ENCODE measurements around the gene FARS2. TPM values are rescaled to one million over a fixed set of nuclear protein-coding genes. Genes with fewer than 3 reads are reported as not detected.

FARS2 gene
- polyA plus RNA-seq, 1 donor from 2014 or later = 11.9 TPM

DNA sequence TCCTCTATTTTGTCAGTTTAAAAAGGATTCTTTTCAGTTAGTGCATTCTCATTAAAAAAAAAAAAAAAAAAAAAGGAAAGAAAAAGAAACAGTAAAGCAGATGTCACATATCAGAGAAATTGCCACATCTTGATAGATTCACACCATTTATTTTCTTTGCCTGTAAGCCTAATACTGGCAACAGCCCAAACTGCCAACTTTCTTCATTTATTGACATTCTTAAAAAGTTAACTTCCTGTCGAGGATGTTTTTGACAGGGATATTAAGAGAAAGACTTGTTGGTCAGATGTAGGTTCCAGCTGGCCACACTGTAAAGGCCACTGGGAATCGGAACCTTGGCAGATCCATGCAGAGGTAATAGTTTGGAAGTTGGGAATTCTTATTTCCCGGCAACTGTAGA, 412.8 kb downstream of the FARS2 start:
- Histone ChIP-seq H3K4me3 (ENCODE audit: low read length) (no peak overlapping the region), H2AFZ (ENCODE audit: low read depth, low read length) (no peak overlapping the region), H3K36me3 (ENCODE audit: insufficient read depth, low read length) (no peaks in the 10 kb centered on the region), H3K9ac (ENCODE audit: low read length) (no peak overlapping the region), H3K9me3 (ENCODE audit: low read length) (no peaks in the 10 kb centered on the region), H3F3A (ENCODE audit: insufficient read depth, low read length, poor library complexity, severe bottlenecking) (no peaks in the 10 kb centered on the region), H3K79me2 (replicated peaks; ENCODE audit: insufficient read depth, low read length) (no peaks in the 10 kb centered on the region), H3K4me2 (ENCODE audit: low read length) (no peak overlapping the region), H3K27me3 (ENCODE audit: insufficient read depth, low read depth, low read length) (no peaks in the 10 kb centered on the region), H3K9me2 (ENCODE audit: insufficient read depth, low read length) (no peaks in the 10 kb centered on the region), H4K20me1 (ENCODE audit: insufficient read depth) (no peaks in the 10 kb centered on the region), H3K27ac (ENCODE audit: low read length) (no peak overlapping the region)
- TF ChIP-seq, protein P1, sequence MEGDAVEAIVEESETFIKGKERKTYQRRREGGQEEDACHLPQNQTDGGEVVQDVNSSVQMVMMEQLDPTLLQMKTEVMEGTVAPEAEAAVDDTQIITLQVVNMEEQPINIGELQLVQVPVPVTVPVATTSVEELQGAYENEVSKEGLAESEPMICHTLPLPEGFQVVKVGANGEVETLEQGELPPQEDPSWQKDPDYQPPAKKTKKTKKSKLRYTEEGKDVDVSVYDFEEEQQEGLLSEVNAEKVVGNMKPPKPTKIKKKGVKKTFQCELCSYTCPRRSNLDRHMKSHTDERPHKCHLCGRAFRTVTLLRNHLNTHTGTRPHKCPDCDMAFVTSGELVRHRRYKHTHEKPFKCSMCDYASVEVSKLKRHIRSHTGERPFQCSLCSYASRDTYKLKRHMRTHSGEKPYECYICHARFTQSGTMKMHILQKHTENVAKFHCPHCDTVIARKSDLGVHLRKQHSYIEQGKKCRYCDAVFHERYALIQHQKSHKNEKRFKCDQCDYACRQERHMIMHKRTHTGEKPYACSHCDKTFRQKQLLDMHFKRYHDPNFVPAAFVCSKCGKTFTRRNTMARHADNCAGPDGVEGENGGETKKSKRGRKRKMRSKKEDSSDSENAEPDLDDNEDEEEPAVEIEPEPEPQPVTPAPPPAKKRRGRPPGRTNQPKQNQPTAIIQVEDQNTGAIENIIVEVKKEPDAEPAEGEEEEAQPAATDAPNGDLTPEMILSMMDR (IDR thresholded peaks at IDR 0.05; ENCODE audit: poor library complexity, severe bottlenecking) = no peak
- TF ChIP-seq MXI1 (conservative IDR thresholded peaks at IDR 0.05; ENCODE audit: poor library complexity, severe bottlenecking) (no peak), SMC3 (conservative IDR thresholded peaks at IDR 0.05; ENCODE audit: poor library complexity) (no peak), EP300 (conservative IDR thresholded peaks at IDR 0.05; ENCODE audit: poor library complexity, severe bottlenecking) (no peak), RAD21 (conservative IDR thresholded peaks at IDR 0.05) (no peak)
- TF ChIP-seq, protein P2, sequence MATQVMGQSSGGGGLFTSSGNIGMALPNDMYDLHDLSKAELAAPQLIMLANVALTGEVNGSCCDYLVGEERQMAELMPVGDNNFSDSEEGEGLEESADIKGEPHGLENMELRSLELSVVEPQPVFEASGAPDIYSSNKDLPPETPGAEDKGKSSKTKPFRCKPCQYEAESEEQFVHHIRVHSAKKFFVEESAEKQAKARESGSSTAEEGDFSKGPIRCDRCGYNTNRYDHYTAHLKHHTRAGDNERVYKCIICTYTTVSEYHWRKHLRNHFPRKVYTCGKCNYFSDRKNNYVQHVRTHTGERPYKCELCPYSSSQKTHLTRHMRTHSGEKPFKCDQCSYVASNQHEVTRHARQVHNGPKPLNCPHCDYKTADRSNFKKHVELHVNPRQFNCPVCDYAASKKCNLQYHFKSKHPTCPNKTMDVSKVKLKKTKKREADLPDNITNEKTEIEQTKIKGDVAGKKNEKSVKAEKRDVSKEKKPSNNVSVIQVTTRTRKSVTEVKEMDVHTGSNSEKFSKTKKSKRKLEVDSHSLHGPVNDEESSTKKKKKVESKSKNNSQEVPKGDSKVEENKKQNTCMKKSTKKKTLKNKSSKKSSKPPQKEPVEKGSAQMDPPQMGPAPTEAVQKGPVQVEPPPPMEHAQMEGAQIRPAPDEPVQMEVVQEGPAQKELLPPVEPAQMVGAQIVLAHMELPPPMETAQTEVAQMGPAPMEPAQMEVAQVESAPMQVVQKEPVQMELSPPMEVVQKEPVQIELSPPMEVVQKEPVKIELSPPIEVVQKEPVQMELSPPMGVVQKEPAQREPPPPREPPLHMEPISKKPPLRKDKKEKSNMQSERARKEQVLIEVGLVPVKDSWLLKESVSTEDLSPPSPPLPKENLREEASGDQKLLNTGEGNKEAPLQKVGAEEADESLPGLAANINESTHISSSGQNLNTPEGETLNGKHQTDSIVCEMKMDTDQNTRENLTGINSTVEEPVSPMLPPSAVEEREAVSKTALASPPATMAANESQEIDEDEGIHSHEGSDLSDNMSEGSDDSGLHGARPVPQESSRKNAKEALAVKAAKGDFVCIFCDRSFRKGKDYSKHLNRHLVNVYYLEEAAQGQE (IDR thresholded peaks at IDR 0.05; ENCODE audit: borderline replicate concordance) = no peak

DNA sequence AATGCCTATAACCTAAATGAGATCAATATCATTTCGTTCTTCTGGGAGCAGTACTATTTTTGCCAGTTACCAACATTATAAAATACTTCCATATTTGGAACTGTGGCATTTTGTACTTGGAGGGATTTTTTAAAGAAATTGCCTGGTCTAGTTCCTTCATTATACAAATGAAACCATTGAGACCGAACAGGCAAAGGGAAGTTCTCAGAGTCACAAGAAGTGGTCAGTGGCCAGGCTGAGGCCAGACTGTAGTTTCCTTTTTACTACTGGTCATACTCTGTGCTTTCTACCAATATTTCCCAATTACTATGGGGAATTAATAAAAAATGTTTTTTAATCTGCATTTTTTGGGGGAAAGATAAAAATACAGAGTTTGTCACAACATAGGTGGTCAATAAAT, 413.4 kb downstream of the FARS2 start:
- no peaks in the 10 kb centered on the region for H3K9me2 ChIP-seq (ENCODE audit: insufficient read depth, low read length)
- H2AFZ ChIP-seq (ENCODE audit: low read depth, low read length) = no peak overlapping the region
- no peaks in the 10 kb centered on the region for H3K27me3 ChIP-seq (ENCODE audit: insufficient read depth, low read depth, low read length)
- no peak overlapping the region for H3K9ac ChIP-seq (ENCODE audit: low read length)
- H3F3A ChIP-seq (ENCODE audit: insufficient read depth, low read length, poor library complexity, severe bottlenecking) = no peaks in the 10 kb centered on the region
- H3K4me3 ChIP-seq (ENCODE audit: low read length) = no peak overlapping the region
- no peaks in the 10 kb centered on the region for H3K9me3 ChIP-seq (ENCODE audit: low read length)
- no peaks in the 10 kb centered on the region for H4K20me1 ChIP-seq (ENCODE audit: insufficient read depth)
- no peaks in the 10 kb centered on the region for H3K79me2 ChIP-seq (replicated peaks; ENCODE audit: insufficient read depth, low read length)
- H3K4me2 ChIP-seq (ENCODE audit: low read length) = no peak overlapping the region
- H3K36me3 ChIP-seq (ENCODE audit: insufficient read depth, low read length) = no peaks in the 10 kb centered on the region
- no peak overlapping the region for H3K27ac ChIP-seq (ENCODE audit: low read length)
- TF ChIP-seq POLR2AphosphoS5 (IDR thresholded peaks at IDR 0.05) (no peak), EP300 (conservative IDR thresholded peaks at IDR 0.05; ENCODE audit: poor library complexity, severe bottlenecking) (no peak), TAF1 (IDR thresholded peaks at IDR 0.05; ENCODE audit: low read depth) (no peak)

GRCh38 chr6:5676701-5677100, 415.4 kb downstream of the FARS2 start:
- no peaks in the 10 kb centered on the region for H3F3A ChIP-seq (ENCODE audit: insufficient read depth, low read length, poor library complexity, severe bottlenecking)
- TF ChIP-seq, protein P2 (IDR thresholded peaks at IDR 0.05; ENCODE audit: borderline replicate concordance) = no peak

More at GRCh38 chr6:5676701-5677100, 415.4 kb downstream of the FARS2 start:
- H3K9ac ChIP-seq (ENCODE audit: low read length) = no peak overlapping the region
- no peak overlapping the region for H2AFZ ChIP-seq (ENCODE audit: low read depth, low read length)
- no peaks in the 10 kb centered on the region for H3K36me3 ChIP-seq (ENCODE audit: insufficient read depth, low read length)
- no peaks in the 10 kb centered on the region for H3K9me2 ChIP-seq (ENCODE audit: insufficient read depth, low read length)
- H4K20me1 ChIP-seq (ENCODE audit: insufficient read depth) = no peaks in the 10 kb centered on the region
- H3K4me2 ChIP-seq (ENCODE audit: low read length) = no peak overlapping the region
- H3K27ac ChIP-seq (ENCODE audit: low read length) = no peak overlapping the region
- no peaks in the 10 kb centered on the region for H3K27me3 ChIP-seq (ENCODE audit: insufficient read depth, low read depth, low read length)
- H3K79me2 ChIP-seq (replicated peaks; ENCODE audit: insufficient read depth, low read length) = no peaks in the 10 kb centered on the region
- H3K9me3 ChIP-seq (ENCODE audit: low read length) = no peaks in the 10 kb centered on the region
- H3K4me3 ChIP-seq (ENCODE audit: low read length) = no peak overlapping the region
